SJSA1 (cell line): ENCODE data around the gene SMARCD2. TPM values are rescaled to one million over a fixed set of nuclear protein-coding genes. Genes with fewer than 3 reads are reported as not detected.

ENCODE experiments used
- DNase-seq, 2 experiments: peaks; one replicate each; pipeline ENCODE4 v3.0.0-alpha.2; 2015 to 2020; ENCODE audit warnings: low spot score in 2 of 2, low read depth in 1 of 2
- H3K27ac ChIP-seq: fragments of 250-450 bp; sonication (Bioruptor Pico); 2 replicates; pipeline ENCODE4 v1.5.1; 2020; ENCODE audit warnings: mild to moderate bottlenecking, moderate library complexity
- H3K27me3 ChIP-seq: fragments of 250-450 bp; sonication (Bioruptor Pico); replicated peaks from 2 replicates; pipeline ENCODE4 v1.5.1; 2020; ENCODE audit warnings: mild to moderate bottlenecking, moderate library complexity
- H3K36me3 ChIP-seq: fragments of 250-450 bp; sonication (Bioruptor Pico); 2 replicates; pipeline ENCODE4 v1.5.1; 2020; ENCODE audit warnings: mild to moderate bottlenecking
- H3K4me1 ChIP-seq: fragments of 250-450 bp; sonication (Bioruptor Pico); replicated peaks from 2 replicates; pipeline ENCODE4 v1.6.1; 2021; ENCODE audit warnings: mild to moderate bottlenecking
- H3K4me3 ChIP-seq: fragments of 250-450 bp; sonication (Bioruptor Pico); 2 replicates; pipeline ENCODE4 v1.5.1; 2020; ENCODE audit warnings: mild to moderate bottlenecking
- H3K9me3 ChIP-seq: fragments of 250-450 bp; sonication (Bioruptor Pico); replicated peaks from 2 replicates; pipeline ENCODE4 v1.5.1; 2020; ENCODE audit warnings: mild to moderate bottlenecking
- total RNA-seq: library from RNA; depleted of rRNA; stranded (reverse); fragments of >200 nt; shearing (Covaris generic); gene quantifications from 2 replicates; pipeline ENCODE4 v1.2.3, GENCODE V29; 2014

SMARCD2 gene
- total RNA-seq, 1 experiment from 2014 or later = 115 TPM

DNA sequence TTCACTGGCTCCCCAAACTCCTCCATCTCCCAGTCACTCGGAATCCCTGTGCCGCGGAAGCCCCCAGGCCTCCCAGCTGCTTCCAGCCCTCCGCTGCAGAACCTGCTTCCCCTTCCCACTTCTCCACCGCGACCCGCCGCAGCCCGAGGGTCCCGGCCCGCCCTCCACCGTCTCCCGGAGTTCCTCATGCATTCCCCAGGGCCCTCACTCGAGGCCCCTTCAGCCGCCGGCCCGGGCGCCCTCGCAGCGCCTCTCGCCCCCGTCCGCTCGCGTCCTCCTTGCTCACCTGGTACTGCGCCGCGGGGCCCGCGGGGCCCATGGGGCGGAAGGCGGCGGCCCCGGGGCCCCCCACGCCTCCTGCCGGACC, 329 bp downstream of the SMARCD2 start:
- Histone ChIP-seq H3K4me1 (peaks cover 19% of the 10 kb centered on the region), H3K27me3 (no peaks in the 10 kb centered on the region), H3K4me3 (peak overlapping the region; percentile 84), H3K9me3 (no peaks in the 10 kb centered on the region; the same call in 1 of the 2 replicates), H3K27ac (peak overlapping the region; percentile 37; the same call in 1 of the 2 replicates), H3K36me3 (peaks cover 13% of the 10 kb centered on the region)
- peak; percentile 52 to 60 for DNase-seq

DNA sequence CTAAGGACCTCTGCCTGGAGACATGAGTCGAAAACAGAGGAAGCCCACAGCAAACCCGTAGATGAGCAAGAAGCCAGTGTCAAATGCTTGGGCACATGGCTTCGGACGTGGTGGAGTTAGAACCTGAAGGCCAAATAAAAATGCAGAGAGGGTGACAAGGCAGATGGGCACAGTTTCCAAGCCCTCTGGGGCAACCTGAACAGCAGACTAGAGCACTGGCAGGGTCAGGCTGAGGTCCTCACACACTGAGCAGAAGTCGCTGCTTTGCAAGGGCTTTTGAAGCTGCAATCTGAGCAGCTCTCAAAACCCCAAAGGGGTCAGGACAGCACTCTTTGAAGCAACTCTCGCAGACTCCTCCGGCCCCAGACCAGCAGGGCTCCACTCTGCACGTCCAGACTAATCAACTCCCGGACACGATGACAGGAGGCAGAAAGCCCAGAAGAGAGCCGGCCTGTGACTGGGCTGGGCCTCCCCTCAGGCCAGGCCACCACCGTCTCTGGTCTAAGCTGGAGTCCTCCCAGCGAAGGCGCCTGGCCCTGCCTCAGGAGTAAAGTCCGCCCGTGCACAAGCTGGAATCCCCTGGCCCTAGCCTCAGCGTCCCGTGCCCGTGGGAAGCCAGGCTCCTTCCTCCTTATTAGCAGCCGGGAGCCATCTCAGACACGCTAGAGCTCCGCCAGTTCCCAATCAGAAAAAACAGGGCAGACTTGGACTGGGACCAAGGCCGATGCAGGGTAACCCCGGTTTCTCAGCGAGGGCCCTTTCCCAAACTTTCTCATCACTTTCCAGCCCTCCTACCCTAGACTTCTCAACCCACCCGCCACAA, 924 bp downstream of the SMARCD2 start:
- Histone ChIP-seq H3K9me3 (no peaks in the 10 kb centered on the region; the same call in 1 of the 2 replicates), H3K4me3 (peak overlapping the region; percentile 84), H3K4me1 (peaks cover 19% of the 10 kb centered on the region), H3K27ac (no peak overlapping the region; the same call in 1 of the 2 replicates), H3K27me3 (no peaks in the 10 kb centered on the region), H3K36me3 (peaks cover 19% of the 10 kb centered on the region)
- peak; percentile 62 to 66 for DNase-seq

GRCh38 chr17:63840591-63841349, 1.7 kb downstream of the SMARCD2 start:
- peak overlapping the region; percentile 84; the same call in 1 of the 2 replicates for H3K4me3 ChIP-seq
- no peak overlapping the region for H3K27ac ChIP-seq
- no peaks in the 10 kb centered on the region; the same call in 1 of the 2 replicates for H3K9me3 ChIP-seq
- no peaks in the 10 kb centered on the region for H3K27me3 ChIP-seq
- peak in 1 of 2 experiments; percentile 43 for DNase-seq
- H3K36me3 ChIP-seq = peaks cover 26% of the 10 kb centered on the region
- H3K4me1 ChIP-seq = peaks cover 19% of the 10 kb centered on the region

- no peak for DNase-seq
Measured at GRCh38 chr17:63838631-63839171, 3.8 kb downstream of the SMARCD2 start.

GRCh38 chr17:63837962-63838600, 4.4 kb downstream of the SMARCD2 start:
- no peak overlapping the region for H3K27ac ChIP-seq
- no peaks in the 10 kb centered on the region for H3K27me3 ChIP-seq
- H3K9me3 ChIP-seq = no peaks in the 10 kb centered on the region; the same call in 1 of the 2 replicates
- no peak overlapping the region for H3K4me3 ChIP-seq
- no peak for DNase-seq
- peaks cover 21% of the 10 kb centered on the region for H3K4me1 ChIP-seq
- H3K36me3 ChIP-seq = peaks cover 53% of the 10 kb centered on the region

More at GRCh38 chr17:63838631-63839171, 3.8 kb downstream of the SMARCD2 start:
- Histone ChIP-seq H3K27me3 (no peaks in the 10 kb centered on the region), H3K36me3 (peaks cover 46% of the 10 kb centered on the region), H3K9me3 (no peaks in the 10 kb centered on the region; the same call in 1 of the 2 replicates), H3K4me3 (no peak overlapping the region), H3K4me1 (peaks cover 27% of the 10 kb centered on the region), H3K27ac (no peak overlapping the region)

DNA sequence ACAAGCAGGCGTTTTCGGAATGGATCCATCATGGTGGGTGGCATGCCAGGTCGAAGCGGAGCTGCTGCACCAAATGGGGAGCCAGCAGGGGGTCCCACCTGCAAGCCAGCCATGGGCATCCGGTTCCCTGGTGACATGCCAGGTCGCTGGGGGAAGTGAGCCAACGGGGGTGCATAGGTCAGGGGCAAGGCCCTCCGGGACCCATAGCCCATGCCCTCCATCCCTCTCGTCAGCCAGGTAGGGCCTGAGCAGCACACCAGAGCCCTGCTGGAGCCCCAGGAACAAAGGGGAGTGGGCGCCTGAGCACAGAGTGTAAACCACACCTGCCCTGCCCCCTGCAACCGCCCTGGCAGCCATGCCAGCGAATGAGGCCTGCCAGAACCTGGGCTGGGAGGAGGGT, 5.0 kb downstream of the SMARCD2 start:
- H3K27me3 ChIP-seq = no peaks in the 10 kb centered on the region
- DNase-seq = no peak
- H3K4me1 ChIP-seq = peaks cover 21% of the 10 kb centered on the region
- H3K36me3 ChIP-seq = peaks cover 57% of the 10 kb centered on the region
- H3K27ac ChIP-seq = no peak overlapping the region
- no peaks in the 10 kb centered on the region; the same call in 1 of the 2 replicates for H3K9me3 ChIP-seq
- H3K4me3 ChIP-seq = no peak overlapping the region

GRCh38 chr17:63836811-63837210, 5.7 kb downstream of the SMARCD2 start:
- Histone ChIP-seq H3K4me3 (no peak overlapping the region), H3K27me3 (no peaks in the 10 kb centered on the region), H3K36me3 (peaks cover 57% of the 10 kb centered on the region), H3K4me1 (peaks cover 21% of the 10 kb centered on the region), H3K9me3 (no peaks in the 10 kb centered on the region), H3K27ac (no peak overlapping the region)
- DNase-seq = no peak

- Histone ChIP-seq H3K27ac (no peak overlapping the region), H3K27me3 (no peaks in the 10 kb centered on the region), H3K9me3 (no peaks in the 10 kb centered on the region), H3K4me3 (no peak overlapping the region), H3K4me1 (peaks cover 8% of the 10 kb centered on the region; the same call in 1 of the 2 replicates), H3K36me3 (peaks cover 73% of the 10 kb centered on the region)
- DNase-seq = peak in 1 of 2 experiments; percentile 43
Measured at GRCh38 chr17:63835167-63835720, 7.2 kb downstream of the SMARCD2 start.

DNA sequence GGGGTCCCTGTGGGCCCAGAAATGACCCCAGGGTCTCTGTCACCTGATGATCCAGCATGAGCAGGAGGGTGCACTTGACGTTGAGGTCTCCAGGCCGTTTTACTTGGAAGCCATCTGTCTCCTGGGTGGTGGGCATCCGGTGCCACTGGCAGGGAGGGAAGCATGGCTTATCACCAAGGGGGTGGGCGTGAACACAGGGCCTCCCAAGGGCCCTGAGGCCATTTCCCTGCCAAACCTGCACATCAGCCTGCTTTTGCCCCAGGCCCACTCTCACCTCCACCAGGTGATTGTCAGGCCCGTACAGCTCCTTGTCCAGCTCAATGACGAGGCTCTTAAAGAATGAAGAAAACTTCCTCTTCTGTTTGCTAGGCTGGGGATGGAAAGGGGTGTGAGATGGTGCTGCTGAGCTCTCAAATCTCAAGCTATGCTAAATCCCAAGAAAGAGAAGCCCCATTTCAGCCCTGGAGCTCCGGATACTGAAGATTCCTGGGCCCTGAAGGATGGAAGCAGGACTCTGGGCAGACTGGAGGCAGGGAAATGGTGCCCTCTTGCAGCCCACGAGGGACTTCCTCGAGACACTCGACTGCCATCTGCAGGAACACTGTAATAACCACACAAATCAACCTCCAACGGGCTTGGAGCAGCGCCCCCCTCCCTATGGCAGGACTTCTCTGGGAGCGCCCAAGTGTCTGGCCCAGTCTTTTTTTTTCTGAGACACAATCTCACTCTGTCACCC, 7.9 kb downstream of the SMARCD2 start:
- H3K27ac ChIP-seq = no peak overlapping the region
- H3K36me3 ChIP-seq = peaks cover 79% of the 10 kb centered on the region
- H3K4me3 ChIP-seq = no peak overlapping the region
- H3K27me3 ChIP-seq = no peaks in the 10 kb centered on the region
- peaks cover 8% of the 10 kb centered on the region; the same call in 1 of the 2 replicates for H3K4me1 ChIP-seq
- no peaks in the 10 kb centered on the region for H3K9me3 ChIP-seq
- peak; percentile 88 to 91 for DNase-seq

- H3K36me3 ChIP-seq = peaks cover 87% of the 10 kb centered on the region
Measured at GRCh38 chr17:63833741-63834373, 8.6 kb downstream of the SMARCD2 start.

DNA sequence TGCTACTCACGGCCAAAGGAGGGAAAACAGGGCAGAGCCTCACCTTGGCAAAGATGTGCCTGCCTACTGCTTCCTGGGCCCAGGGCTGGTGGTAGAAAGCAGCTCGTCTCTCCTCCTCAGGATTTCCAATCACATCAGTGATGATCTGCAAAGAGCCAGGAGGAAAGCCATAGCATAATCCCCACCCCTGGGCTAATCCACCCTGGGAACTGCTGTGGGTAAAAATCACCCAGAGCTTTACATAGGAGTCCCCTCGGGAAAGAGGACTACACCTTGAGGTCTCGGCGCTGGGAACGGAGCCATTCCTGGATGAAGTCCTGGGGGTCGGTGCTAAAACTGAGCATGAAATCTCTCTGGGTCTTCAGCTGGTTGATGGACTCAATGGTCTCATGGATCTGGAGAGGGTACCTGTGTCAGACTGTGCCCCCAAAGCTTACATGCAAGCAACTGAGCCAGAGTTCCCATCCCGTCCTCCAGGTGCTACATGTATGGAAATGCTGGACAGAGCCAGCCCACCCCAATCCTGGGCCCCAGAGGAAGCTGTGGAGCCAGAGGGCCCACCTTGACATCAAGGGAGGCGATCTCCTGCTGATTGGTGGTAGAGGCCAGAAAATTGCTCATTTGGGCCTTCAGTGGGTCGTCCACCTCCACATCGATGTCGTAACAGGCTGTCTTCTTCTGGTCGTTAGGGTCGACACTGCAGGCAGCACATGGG, 9.3 kb downstream of the SMARCD2 start:
- H3K36me3 ChIP-seq = peaks cover 93% of the 10 kb centered on the region
- peaks cover 16% of the 10 kb centered on the region for H3K4me1 ChIP-seq
- no peak overlapping the region for H3K27ac ChIP-seq

More at GRCh38 chr17:63833741-63834373, 8.6 kb downstream of the SMARCD2 start:
- H3K4me1 ChIP-seq = peaks cover 9% of the 10 kb centered on the region
- no peak overlapping the region for H3K27ac ChIP-seq
- H3K27me3 ChIP-seq = no peaks in the 10 kb centered on the region
- DNase-seq = peak in 1 of 2 experiments; percentile 41
- no peak overlapping the region for H3K4me3 ChIP-seq
- no peaks in the 10 kb centered on the region for H3K9me3 ChIP-seq

GRCh38 chr17:63832455-63832854, 10.0 kb downstream of the SMARCD2 start:
- Histone ChIP-seq H3K27ac (no peak overlapping the region), H3K4me1 (peaks cover 17% of the 10 kb centered on the region), H3K27me3 (no peaks in the 10 kb centered on the region), H3K4me3 (no peak overlapping the region), H3K9me3 (no peaks in the 10 kb centered on the region), H3K36me3 (peaks cover 97% of the 10 kb centered on the region)
- DNase-seq = no peak

More for the DNA sequence above, 9.3 kb downstream of the SMARCD2 start:
- Histone ChIP-seq H3K27me3 (no peaks in the 10 kb centered on the region), H3K9me3 (no peaks in the 10 kb centered on the region), H3K4me3 (no peak overlapping the region)
- peak in 1 of 2 experiments; percentile 43 for DNase-seq
